NCI-H146 treated with DMSO at 0.1 percent for 48 hours (cell line): ENCODE results near the gene ZNF205.
"Not testable (repeated sequence)": the region's sequence is repeated elsewhere in the genome, so short reads cannot be mapped to it uniquely, and the experiment has no call there.

Experiments
- DNase-seq: peaks from one replicate; lab custom pipeline; 2025; ENCODE audit not compliant: unreplicated experiment; lab: John Stamatoyannopoulos, UW

Gene ZNF205

DNA sequence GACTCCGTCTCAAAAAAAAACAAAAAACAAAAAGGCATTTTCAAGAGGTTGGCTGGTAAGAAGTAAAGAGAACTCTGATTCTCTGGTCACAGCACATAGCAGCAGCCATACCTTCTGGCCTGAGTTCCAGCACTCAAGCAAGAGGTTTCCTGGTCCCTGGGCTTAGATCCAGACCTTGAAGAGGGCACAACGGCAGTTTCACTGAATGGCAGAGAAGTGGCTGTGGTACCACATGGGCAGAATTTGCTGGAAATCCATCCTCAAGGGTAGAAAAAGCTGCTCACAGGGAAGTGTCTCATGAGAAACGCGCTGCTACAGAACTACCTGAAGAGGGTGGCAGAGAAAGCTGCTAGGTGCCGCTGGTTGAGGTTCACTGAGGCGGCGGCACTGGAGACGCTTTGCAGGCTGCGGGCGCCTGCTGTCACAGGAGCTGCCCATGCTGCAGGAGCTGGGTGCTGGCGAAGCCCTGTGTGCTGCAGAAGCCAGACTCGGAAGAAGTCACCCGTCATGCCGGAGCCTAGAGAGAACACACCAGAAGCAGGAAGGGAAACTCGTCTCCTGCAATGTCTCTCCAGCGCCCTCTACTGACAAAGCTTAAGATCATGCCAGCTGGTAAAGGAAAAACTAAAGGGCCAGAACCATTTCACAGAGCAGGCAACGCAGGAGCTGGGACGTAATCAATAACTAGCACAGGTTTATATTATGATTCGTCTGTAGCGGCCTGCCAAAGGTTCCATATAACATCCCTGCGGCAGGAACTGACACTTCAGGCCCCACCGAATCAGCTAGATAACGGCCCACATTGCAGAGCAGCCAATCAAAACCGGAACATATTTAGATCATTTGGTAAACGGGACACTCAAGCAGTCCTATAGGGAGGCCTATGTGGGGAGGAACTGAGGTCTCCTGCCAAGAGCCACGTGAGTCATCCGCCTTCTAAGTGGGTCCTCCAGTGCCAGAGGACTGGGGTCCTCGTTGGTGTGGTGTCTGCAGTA lies 17.0 kb downstream of the ZNF205 start:
- peak; percentile 78 for DNase-seq

DNA sequence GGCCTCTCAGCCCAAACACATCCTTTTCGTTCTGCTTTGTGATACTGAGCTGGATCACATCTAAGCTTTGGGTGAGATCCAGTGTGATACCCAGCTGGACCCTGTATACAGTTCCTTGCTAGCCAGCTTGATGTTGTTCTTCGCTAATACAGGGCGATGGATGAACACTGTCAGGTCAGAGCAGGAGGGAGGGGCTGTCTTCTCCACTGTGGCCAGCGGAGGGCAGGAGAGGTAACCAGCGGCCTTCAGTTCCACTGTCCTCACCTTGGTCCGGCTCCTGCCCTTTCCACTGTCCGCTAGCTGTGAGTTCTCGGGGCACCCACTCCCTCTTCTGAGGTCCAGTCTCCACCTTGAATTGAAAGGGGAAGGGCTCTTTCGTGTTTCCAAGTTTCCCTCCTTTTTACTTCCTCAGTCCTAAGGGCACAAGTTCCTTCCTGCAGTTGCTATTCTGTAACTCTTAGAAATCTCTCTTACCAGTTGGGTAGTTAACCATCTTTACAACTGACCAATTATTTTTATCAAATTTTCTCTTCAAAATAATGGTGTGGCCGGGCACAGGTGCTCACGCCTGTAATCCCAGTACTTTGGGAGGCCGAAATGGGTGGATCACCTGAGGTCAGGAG lies 19.5 kb downstream of the ZNF205 start:
- DNase-seq, result peak; percentile 25

DNA sequence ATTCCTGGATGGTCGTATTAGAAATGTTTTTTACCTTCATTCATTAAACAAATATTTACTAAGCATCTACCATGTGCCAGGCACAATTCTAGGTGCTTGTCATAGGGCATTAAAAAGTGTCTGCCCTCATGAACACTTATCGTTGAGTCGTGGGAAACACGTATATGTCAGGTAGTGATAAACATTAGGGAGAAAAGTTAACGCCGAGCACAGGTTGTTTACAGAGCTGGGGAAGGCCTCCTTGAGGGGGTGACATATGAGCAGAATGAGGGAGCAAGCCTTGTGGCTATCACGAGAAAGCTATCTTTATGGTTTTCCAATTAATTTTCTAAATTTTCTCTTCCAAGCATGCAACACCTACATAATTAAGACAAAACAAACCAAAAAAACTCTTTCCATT lies 21.5 kb downstream of the ZNF205 start:
- DNase-seq, result no peak

DNA sequence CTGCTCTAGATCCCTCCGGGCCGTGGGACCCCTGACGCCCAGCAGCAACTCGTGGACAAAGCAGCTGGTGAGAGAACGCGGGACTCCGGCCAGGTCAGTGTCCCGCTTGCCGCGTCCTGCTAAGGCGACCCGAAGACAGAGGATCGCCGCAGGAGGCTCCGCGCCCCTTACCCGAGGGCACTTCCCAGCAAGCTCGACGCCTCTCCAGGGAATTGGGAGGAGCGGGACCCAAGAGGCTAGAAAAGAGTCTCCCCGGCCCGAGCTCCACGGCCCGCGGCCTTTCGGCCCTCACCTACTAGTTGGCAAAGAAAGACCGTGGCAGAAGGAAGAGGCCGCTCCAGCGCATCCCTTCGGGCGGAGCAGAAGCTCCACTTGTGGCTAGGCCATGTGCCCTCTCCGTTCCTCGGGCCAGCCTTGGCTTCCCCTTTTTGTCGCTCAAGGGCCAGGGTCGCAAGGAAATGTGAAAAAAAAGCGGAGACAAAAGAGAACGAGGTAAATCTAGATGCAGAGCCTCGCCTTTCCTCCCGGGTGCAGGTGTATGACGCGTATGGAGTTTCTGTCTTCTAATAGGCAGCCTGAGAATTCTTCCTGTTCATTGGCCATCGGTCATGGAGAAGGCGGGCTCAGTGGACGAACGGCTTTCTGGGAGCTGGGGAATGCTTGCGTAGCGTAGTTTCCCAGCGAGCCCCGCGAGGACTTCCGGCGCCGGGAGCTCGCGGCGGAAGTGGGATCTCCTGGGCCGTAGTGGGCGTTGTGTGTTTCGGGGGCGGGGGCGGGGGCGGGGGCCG lies 22.1 kb downstream of the ZNF205 start, which contains the start of gene ZNF213:
Gene ZNF213, plus strand, starts transcription at position 692 of the 788 bp plus-strand sequence. CDS start 2,252 bp downstream, outside the sequence.
- DNase-seq, result peak; percentile 99

DNA sequence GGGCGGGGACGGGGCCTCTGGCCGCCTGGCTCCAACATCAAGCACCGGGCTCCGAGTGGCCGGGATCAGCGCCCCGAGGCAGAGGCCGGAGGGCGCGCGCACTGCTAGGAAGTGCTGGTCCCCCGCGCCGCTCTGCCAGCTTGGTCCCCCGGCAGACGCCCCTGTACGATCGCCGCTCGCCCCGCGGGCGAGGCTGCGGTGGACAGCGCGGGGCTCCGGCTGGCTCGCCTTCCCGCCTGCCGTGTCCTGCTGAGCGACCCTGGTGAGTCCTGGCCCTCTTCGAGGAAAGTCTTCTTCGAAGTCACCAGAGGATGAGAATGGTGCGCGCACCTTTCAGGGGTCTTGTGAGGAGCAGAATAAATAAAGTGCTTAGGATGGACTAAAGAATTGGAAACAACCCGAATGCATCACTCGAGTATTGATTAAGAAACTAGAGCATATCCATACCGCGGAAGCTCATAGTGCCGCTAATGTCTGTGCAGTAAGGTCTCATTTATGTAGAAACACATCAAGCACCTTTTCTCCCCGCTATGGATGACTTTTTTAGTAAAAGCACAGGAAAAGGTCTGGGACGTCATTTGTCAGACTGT lies 22.8 kb downstream of the ZNF205 start:
- DNase-seq, result peak; percentile 40

DNA sequence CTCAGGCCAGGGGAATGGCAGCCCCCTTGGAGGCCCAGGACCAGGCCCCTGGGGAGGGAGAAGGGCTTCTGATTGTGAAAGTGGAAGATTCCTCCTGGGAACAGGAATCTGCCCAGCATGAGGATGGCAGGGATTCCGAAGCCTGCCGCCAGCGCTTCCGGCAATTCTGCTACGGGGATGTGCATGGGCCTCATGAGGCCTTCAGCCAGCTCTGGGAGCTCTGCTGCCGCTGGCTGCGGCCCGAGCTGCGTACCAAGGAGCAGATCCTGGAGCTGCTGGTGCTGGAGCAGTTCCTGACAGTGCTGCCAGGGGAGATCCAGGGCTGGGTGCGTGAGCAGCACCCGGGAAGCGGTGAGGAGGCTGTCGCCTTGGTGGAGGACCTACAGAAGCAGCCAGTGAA lies 24.9 kb downstream of the ZNF205 start:
- DNase-seq, result no peak

DNA sequence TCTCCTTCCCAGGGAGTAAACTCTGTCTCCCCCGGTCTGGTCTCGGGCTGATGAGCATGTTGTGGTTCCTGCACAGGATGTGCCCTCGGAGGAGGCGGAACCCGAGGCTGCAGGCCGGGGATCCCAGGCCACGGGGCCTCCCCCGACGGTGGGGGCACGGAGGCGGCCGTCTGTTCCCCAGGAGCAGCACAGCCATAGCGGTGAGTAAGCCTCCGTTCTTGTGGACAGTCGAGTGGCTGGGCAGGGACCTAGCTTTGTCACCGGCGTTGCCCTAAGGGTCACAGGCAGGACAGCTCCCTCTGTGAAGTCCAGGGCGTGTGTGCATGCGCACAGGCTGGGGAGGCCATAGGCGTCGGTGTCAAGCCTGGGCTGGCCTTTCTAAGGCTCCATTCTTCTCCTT lies 26.0 kb downstream of the ZNF205 start:
- DNase-seq, result no peak

DNA sequence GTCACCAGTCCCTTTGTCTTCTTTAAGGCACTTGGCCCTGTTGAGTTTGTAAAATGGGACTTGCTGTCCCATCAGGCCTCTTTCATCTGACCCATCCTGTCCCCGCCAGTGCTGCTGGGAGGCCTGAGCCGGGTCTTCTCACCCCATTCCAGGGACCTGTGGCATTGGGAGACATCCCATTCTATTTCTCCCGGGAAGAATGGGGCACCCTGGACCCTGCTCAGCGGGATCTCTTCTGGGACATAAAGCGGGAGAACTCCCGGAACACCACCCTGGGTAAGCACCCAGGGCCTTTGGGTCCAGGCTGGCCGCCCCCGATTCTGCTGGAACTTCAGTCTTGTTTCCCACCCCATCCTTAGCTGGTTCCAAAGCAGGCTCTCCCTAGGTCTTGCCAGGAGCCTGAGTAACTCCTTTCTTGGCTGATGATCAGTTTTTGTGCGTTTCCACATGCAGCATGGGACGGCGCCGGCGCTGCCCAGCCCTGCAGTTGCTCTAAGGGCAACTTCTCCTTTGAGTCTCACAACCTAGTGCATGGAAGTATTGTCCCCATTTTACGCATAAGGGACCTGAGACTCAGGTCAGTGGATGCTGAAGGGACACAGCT lies 26.5 kb downstream of the ZNF205 start:
- no peak for DNase-seq

DNA sequence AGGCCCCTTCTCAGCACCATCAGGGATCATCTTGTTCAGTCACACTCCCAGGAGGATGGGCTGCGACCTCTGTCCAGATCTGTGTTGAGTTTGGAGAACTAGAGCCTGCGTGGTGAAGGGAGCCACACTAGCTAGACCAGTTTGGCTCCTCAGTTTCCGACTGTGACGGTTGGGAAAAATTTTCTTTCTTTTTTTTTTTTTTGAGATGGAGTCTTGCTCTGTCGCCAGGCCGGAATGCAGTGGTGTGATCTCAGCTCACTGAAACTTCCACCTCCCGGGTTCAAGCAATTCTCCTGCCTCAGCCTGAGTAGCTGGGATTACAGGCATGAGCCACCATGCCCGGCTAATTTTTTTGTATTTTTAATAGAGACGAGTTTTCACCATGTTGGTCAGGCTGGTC lies 27.2 kb downstream of the ZNF205 start:
- not testable (repeated sequence) for DNase-seq

DNA sequence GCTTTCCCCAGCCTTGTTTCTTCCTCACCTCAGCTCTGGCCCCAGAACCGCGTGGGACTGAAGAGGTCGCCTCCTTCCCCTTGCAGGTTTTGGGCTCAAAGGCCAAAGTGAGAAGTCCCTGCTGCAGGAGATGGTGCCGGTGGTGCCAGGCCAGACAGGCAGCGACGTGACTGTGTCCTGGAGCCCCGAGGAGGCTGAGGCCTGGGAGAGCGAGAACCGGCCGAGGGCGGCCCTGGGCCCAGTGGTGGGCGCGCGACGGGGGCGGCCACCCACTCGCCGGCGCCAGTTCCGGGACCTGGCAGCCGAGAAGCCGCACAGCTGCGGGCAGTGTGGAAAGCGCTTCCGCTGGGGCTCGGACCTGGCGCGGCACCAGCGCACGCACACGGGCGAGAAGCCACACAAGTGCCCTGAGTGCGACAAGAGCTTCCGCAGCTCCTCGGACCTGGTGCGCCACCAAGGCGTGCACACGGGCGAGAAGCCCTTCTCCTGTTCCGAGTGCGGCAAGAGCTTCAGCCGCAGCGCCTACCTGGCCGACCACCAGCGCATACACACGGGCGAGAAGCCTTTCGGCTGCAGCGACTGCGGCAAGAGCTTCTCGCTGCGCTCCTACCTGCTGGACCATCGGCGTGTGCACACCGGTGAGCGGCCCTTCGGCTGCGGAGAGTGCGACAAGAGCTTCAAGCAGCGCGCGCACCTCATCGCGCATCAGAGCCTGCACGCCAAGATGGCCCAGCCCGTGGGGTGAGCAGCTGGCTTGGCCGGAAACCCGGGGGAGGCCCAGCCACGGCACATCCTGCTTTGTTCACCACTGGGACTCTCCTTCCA lies 28.4 kb downstream of the ZNF205 start:
- DNase-seq, result no peak

DNA sequence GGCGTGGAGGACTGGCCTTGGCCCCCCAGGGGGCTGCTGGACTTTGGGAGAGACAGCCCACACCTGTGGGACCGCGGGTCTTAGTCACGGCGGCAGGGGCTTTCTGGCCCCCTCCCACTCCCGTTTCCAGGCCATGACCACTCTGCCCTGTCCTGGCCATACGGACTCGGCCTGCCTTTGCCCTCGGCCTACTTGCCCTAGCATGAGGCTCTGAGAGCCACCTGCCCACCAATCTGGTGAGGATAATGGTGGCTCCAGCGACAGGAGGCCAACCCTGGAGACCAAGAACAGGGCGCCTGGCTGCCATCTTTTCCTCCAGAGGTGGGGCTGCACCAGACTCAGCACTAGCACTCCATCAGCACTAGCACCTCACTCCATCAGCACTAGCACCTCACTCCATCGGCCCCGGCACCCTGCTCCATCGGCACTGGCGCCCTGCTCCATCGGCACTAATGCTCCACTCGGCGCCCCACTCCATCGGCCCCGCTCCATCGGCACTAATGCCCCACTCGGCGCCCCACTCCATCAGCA lies 29.5 kb downstream of the ZNF205 start:
- no peak for DNase-seq

DNA sequence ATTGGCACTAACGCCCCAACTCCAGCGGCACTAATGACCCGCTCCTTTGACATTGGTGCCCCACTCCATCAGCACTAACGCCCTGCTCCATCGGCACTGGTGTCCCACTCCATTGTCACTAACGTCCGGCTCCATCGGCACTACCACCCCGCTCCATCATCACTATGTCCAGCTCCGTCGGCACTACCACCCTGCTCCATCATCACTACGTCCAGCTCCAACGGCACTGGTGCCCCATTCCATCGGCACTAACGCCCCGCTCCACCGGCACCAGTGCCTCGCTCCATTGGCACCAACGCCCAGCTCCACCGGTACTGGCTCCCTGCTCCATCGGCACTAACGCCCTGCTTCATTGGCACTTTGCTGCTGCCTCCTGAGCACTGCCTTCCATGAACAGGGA lies 29.9 kb downstream of the ZNF205 start:
- no peak for DNase-seq

DNA sequence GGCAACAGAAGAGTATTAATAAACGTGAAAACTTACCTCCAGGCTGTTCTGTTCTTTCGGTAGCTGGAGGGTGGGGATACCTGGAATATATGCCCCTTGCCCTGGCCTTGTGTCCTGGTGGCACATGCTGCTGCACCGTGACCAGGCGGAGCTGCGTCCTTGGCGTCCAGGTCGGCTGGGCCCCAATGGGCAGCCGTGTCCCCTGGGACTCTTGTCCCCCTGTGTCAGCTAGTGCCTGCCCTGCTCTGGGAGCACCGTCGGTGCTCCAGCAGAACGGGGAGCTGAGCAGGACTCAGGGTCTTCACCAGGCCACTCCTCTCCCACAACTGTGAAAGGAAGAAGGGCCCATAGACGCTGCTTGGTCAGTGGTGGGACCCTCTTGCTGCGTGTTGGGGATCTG lies 30.4 kb downstream of the ZNF205 start:
- DNase-seq, result no peak

DNA sequence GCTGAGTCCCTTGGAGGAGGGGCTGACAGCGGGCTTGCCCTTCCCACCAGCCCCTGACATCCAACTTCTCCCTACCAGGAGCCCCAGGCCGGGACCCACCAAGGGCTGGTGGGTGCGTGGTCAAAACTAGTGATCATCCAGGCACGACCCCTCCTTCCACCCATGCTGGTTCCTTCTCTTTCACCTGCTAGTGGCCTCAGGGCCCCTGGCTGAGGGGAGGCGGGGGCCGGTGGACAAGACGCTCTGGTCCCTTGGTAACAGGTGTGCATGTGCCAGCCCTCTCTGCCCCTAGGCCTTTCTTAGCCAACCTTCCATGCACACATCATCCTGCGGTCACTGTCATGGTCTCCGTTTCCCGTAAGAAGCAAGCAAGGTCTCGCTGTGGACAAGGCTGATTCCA lies 30.8 kb downstream of the ZNF205 start:
- DNase-seq, result no peak

DNA sequence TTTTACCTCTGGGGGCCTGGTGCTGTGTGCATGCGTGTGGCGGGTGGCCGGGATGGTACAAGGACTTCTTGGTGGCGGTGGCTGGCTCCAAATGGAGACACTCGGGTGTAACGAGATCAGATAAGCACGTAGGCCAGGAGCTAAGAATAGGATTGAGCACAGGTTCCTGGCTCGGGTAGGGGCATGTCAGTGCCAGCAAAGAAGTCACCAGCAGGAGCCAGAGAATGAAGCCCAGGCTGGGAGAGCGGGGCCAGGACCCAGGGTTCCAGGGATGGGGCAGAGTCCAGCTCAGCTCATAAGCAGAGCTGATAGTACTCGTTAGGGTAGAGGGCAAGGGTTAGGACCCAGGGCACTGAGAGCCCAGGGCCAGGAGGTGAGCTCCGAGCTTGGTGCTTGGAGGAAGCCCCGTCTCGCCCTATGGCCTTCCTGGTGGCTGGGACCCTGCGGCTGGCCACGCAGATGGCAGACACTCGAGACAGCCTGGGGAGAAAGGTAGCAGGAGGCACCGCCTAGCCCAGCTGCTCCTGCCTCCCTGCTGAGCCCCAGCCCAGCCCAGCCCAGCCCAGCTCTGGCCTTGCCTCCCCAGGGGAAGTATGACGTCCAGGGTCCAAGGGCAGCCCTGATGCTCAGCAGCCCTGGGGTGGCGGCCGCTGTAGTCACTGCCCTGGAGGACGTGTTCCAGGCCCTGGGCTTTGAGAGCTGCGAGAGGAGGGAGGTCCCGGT lies 31.4 kb downstream of the ZNF205 start:
- no peak for DNase-seq

DNA sequence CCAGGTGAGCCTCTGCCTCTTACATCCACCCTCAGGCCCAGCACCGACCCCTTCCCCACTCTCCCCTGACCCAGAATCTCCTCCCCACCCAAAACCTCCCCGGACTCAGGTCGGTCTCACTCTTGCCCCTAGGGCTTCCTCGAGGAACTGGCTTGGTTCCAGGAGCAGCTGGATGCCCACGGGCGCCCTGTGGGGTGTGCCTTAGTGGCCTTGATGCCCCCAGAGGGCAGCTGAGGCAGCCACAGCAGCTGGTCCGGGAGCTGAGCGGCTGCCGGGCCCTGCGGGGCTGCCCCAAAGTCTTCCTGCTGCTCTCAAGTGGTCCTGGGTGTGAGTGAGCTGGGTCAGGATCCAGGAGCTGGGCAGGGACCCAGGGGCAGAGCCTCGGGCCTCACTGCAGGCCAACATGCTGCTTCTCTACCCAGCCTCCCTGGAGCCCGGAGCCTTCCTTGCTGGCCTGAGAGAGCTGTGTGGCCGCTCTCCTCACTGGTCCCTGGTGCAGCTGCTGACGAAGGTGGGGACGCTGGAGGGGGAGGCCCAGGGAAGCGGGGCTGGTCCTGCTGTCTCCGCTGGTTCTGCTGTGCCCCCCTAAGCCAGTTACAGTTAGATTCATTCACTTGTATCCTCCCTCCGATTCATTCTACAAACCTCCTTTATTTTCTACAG lies 32.1 kb downstream of the ZNF205 start:
- no peak for DNase-seq

DNA sequence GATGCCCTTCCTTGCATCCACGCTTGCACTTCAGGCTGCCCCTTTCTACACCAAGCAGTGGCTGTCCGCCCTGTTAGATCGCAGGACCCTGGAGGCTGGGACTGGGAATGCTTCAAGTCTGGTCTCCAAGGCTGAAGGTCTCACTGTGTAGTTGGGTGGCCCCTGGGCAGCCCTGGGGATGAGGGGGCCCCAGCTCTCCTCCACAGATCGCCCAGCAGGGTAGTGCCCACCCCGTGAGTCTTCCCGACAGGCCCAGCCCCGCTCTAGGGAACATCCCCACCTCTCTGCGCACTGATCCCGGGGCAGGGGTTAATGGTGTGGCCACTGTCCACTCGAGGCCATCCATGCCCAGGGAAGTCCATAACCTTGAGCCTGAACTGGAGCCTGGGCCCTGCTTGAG lies 32.8 kb downstream of the ZNF205 start:
- DNase-seq, result no peak

DNA sequence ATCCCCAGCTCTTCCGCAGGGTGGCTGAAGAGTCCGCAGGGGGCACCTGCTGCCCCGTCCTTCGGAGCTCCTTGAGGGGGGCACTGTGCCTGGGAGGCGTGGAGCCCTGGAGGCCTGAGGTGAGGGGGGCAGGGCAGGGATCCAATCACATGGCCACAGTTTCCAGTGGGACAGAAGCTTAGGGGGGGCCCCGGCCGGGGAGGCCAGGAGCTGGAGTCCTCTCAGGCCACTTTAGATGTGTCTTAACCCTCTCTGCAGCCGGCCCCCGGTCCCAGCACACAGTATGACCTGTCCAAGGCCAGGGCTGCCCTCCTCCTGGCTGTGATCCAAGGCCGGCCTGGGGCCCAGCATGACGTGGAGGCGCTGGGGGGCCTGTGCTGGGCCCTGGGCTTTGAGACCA lies 33.3 kb downstream of the ZNF205 start:
- no peak for DNase-seq
